GM18505 (cell line): ENCODE results near the gene DPP4.
"Not testable (repeated sequence)": the region's sequence is repeated elsewhere in the genome, so short reads cannot be mapped to it uniquely, and the experiment has no call there.

Experiments used
- ATAC-seq: cut with Tn5 transposase; IDR thresholded peaks from one replicate; pipeline ENCODE4 v1.9.1; 2021; ENCODE audit not compliant: unreplicated experiment
- POLR2A ChIP-seq: IDR thresholded peaks from 4 replicates; pipeline ENCODE4 v1.6.1; 2011; ENCODE audit warnings: borderline replicate concordance; ENCODE audit not compliant: insufficient read depth, insufficient read length; ENCODE audit errors: extremely low read depth

DPP4 gene

GRCh38 chr2:161990741-161991140 is 83.3 kb downstream of the DPP4 start:
- no peak for TF ChIP-seq POLR2A
- no peak for ATAC-seq

GRCh38 chr2:161990036-161990435 is 84.0 kb downstream of the DPP4 start:
- TF ChIP-seq POLR2A = no peak
- no peak for ATAC-seq

- no peak for ATAC-seq
- no peak for TF ChIP-seq POLR2A
Measured at GRCh38 chr2:161988589-161988988, 85.4 kb downstream of the DPP4 start.

- no peak for ATAC-seq
- TF ChIP-seq POLR2A = no peak
Measured at GRCh38 chr2:161987311-161987710, 86.7 kb downstream of the DPP4 start.

GRCh38 chr2:161983866-161984265 is 90.1 kb downstream of the DPP4 start:
- no peak for TF ChIP-seq POLR2A
- no peak for ATAC-seq

GRCh38 chr2:161983331-161983651 is 90.7 kb downstream of the DPP4 start:
- no peak for TF ChIP-seq POLR2A
- ATAC-seq = no peak

- no peak for ATAC-seq
- TF ChIP-seq POLR2A = no peak
Measured at GRCh38 chr2:161982548-161983330, 91.3 kb downstream of the DPP4 start.

GRCh38 chr2:161981679-161982250 is 92.2 kb downstream of the DPP4 start:
- ATAC-seq = no peak
- no peak for TF ChIP-seq POLR2A

- no peak for TF ChIP-seq POLR2A
- no peak for ATAC-seq
Measured at GRCh38 chr2:161980976-161981375, 93.0 kb downstream of the DPP4 start.

- TF ChIP-seq POLR2A = no peak
- ATAC-seq = no peak
Measured at GRCh38 chr2:161979490-161979889, 94.5 kb downstream of the DPP4 start.

GRCh38 chr2:161977926-161978325 is 96.1 kb downstream of the DPP4 start:
- ATAC-seq = not testable (repeated sequence)

- TF ChIP-seq POLR2A = no peak
- no peak for ATAC-seq
Measured at GRCh38 chr2:161976917-161977316, 97.1 kb downstream of the DPP4 start.

GRCh38 chr2:161976295-161976694 is 97.7 kb downstream of the DPP4 start:
- ATAC-seq = no peak
- no peak for TF ChIP-seq POLR2A

GRCh38 chr2:161975813-161976160 is 98.2 kb downstream of the DPP4 start:
- no peak for TF ChIP-seq POLR2A

More at GRCh38 chr2:161975813-161976160, 98.2 kb downstream of the DPP4 start:
- no peak for ATAC-seq
